GM18499 (cell line): ENCODE measurements around the gene OR10A6.

ENCODE experiments used
- ATAC-seq: cut with Tn5 transposase; IDR thresholded peaks from one replicate; pipeline ENCODE4 v1.9.1; 2021; ENCODE audit warnings: moderate number of reproducible peaks; ENCODE audit not compliant: insufficient read depth, unreplicated experiment

Gene OR10A6

GRCh38 chr11:7882860-7883259, 48.2 kb downstream of the OR10A6 start:
- ATAC-seq = no peak
